Fibroblast of lung (primary cell): ENCODE results near the gene TTC9C. TPM values are rescaled to one million over a fixed set of nuclear protein-coding genes. Genes with fewer than 3 reads are reported as not detected.

Source experiments
- DNase-seq, 2 donors: peaks; one replicate each; pipeline versions ENCODE4 v3.0.0 to v3.0.0-alpha.2; 2010; ENCODE audit warnings: low read depth in 2 of 2
- H2AFZ ChIP-seq: 2 replicates; pipeline ENCODE4 v1.5.1; 2012; ENCODE audit warnings: low read length, control low read depth, inconsistent platforms
- H3K27ac ChIP-seq: 2 replicates; pipeline ENCODE4 v1.5.1; 2011; ENCODE audit warnings: low read length, control low read depth; ENCODE audit not compliant: insufficient read depth
- H3K27me3 ChIP-seq: 2 replicates; pipeline ENCODE4 v1.5.1; 2011; ENCODE audit warnings: mild to moderate bottlenecking, low read length; ENCODE audit not compliant: control insufficient read depth, insufficient read depth
- H3K36me3 ChIP-seq: 2 replicates; pipeline ENCODE4 v1.5.1; 2011; ENCODE audit warnings: low read length; ENCODE audit not compliant: control insufficient read depth, insufficient read depth
- H3K4me1 ChIP-seq: 2 replicates; pipeline ENCODE4 v1.5.1; 2011; ENCODE audit warnings: low read length; ENCODE audit not compliant: control insufficient read depth, insufficient read depth; ENCODE audit errors: extremely low read depth
- H3K4me2 ChIP-seq: 2 replicates; pipeline ENCODE4 v1.5.1; 2011; ENCODE audit warnings: low read length, control low read depth; ENCODE audit not compliant: insufficient read depth; ENCODE audit errors: extremely low read depth
- H3K4me3 ChIP-seq, 4 experiments: fragments of 200-600 bp in 1 of 4; sonication (generic) in 1 of 4; replicated peaks in 1 of 4; 2 replicates each; pipeline ENCODE4 v1.5.1; 2011 to 2016; ENCODE audit warnings: low read length in 4 of 4, low read depth in 3 of 4, mild to moderate bottlenecking in 3 of 4, control low read depth in 2 of 4, inconsistent platforms in 1 of 4, mixed read lengths in 1 of 4; ENCODE audit not compliant: insufficient read depth in 1 of 4; ENCODE audit errors: control extremely low read depth in 1 of 4
- H3K79me2 ChIP-seq: 2 replicates; pipeline ENCODE4 v1.5.1; 2012; ENCODE audit warnings: mild to moderate bottlenecking, low read length, inconsistent platforms; ENCODE audit not compliant: control insufficient read depth, insufficient read depth
- H3K9ac ChIP-seq: 2 replicates; pipeline ENCODE4 v1.5.1; 2011; ENCODE audit warnings: mild to moderate bottlenecking, low read length, control low read depth; ENCODE audit not compliant: insufficient read depth
- H3K9me3 ChIP-seq: 2 replicates; pipeline ENCODE4 v1.5.1; 2012; ENCODE audit warnings: low read depth, low read length; ENCODE audit not compliant: control insufficient read depth, insufficient read depth
- H4K20me1 ChIP-seq: 2 replicates; pipeline ENCODE4 v1.5.1; 2011; ENCODE audit warnings: low read length; ENCODE audit not compliant: control insufficient read depth, insufficient read depth; ENCODE audit errors: extremely low read depth
- CTCF ChIP-seq, 2 donors: IDR thresholded peaks in 1 of 2; conservative IDR thresholded peaks in 1 of 2; 1 replicate in 1 of 2; 2 replicates in 1 of 2; pipeline ENCODE4 v1.5.1; 2011 to 2012; ENCODE audit warnings: low read length in 2 of 2, control low read depth in 1 of 2, inconsistent platforms in 1 of 2, low read depth in 1 of 2, mild to moderate bottlenecking in 1 of 2
- EZH2 ChIP-seq: IDR thresholded peaks from 2 replicates; pipeline ENCODE4 v1.5.1; 2012; ENCODE audit warnings: low read length, control low read depth, mild to moderate bottlenecking; ENCODE audit errors: missing control alignments
- polyA plus RNA-seq, 2 donors: library from polyadenylated mRNA; depleted of rRNA in 1 of 2; stranded (reverse) in 1 of 2; unstranded in 1 of 2; fragments of >200 nt; gene quantifications; 2 replicates each; pipeline ENCODE4 v1.2.1, GENCODE V29; 2011 to 2012; ENCODE audit warnings: missing spikeins in 1 of 2
- total RNA-seq: library from RNA; depleted of rRNA; stranded (reverse); fragments of >200 nt; gene quantifications from 2 replicates; pipeline ENCODE4 v1.2.1, GENCODE V29; 2014

Gene TTC9C
- total and polyA plus RNA-seq, 2 donors (not counting 1 experiment from before 2014, with no cell fraction given): 26.1 to 44.4 TPM

- H3K9ac ChIP-seq: no peak overlapping the region
- peaks cover 77% of the 10 kb centered on the region for H3K79me2 ChIP-seq
- no peaks in the 10 kb centered on the region for H3K27me3 ChIP-seq
- H3K4me2 ChIP-seq: peak overlapping the region; percentile 95
- peak overlapping the region; percentile 63 to 99 (median 94) for H3K4me3 ChIP-seq
- no peak overlapping the region for H3K27ac ChIP-seq
- H3K4me1 ChIP-seq: no peaks in the 10 kb centered on the region
- no peak for DNase-seq
- H3K36me3 ChIP-seq: peaks cover 21% of the 10 kb centered on the region
- H2AFZ ChIP-seq: no peak overlapping the region
- TF ChIP-seq CTCF (conservative IDR thresholded peaks at IDR 0.05 in 1 of 2, IDR thresholded peaks at IDR 0.05 in 1 of 2; ENCODE audit: low read depth in 1 of 2, low read length in 2 of 2) (no peak), EZH2 (no peak)
- no peaks in the 10 kb centered on the region for H3K9me3 ChIP-seq
- H4K20me1 ChIP-seq: peaks cover 4% of the 10 kb centered on the region
Observed at GRCh38 chr11:62724171-62724570, 4.1 kb upstream of the TTC9C start.

GRCh38 chr11:62725646-62726045 is 2.6 kb upstream of the TTC9C start:
- Histone ChIP-seq H3K27ac (peak overlapping the region; percentile 92), H3K4me1 (peaks cover 2% of the 10 kb centered on the region), H3K4me3 (peak overlapping the region; percentile 63 to 99 (median 94)), H3K4me2 (peak overlapping the region; percentile 82), H3K9me3 (no peaks in the 10 kb centered on the region), H3K79me2 (peaks cover 82% of the 10 kb centered on the region), H2AFZ (no peak overlapping the region), H4K20me1 (peaks cover 4% of the 10 kb centered on the region), H3K27me3 (no peaks in the 10 kb centered on the region), H3K36me3 (peaks cover 8% of the 10 kb centered on the region), H3K9ac (peak overlapping the region; percentile 85)
- DNase-seq: no peak
- TF ChIP-seq CTCF (conservative IDR thresholded peaks at IDR 0.05 in 1 of 2, IDR thresholded peaks at IDR 0.05 in 1 of 2; ENCODE audit: low read depth in 1 of 2, low read length in 2 of 2) (no peak), EZH2 (no peak)

GRCh38 chr11:62726156-62726914 is 2.0 kb upstream of the TTC9C start:
- peaks cover 81% of the 10 kb centered on the region for H3K79me2 ChIP-seq
- H3K27me3 ChIP-seq: no peaks in the 10 kb centered on the region
- H3K9ac ChIP-seq: peak overlapping the region; percentile 85
- no peak for DNase-seq
- TF ChIP-seq CTCF (conservative IDR thresholded peaks at IDR 0.05 in 1 of 2, IDR thresholded peaks at IDR 0.05 in 1 of 2; ENCODE audit: low read depth in 1 of 2, low read length in 2 of 2) (no peak), EZH2 (no peak)
- H3K36me3 ChIP-seq: peaks cover 5% of the 10 kb centered on the region
- no peak overlapping the region for H2AFZ ChIP-seq
- peak overlapping the region; percentile 63 to 99 (median 94) for H3K4me3 ChIP-seq
- H4K20me1 ChIP-seq: peaks cover 4% of the 10 kb centered on the region
- peaks cover 3% of the 10 kb centered on the region for H3K4me1 ChIP-seq
- H3K4me2 ChIP-seq: peak overlapping the region; percentile 82
- H3K9me3 ChIP-seq: no peaks in the 10 kb centered on the region
- peak overlapping the region; percentile 92 for H3K27ac ChIP-seq
